OCI-LY1 (cell line): Measurements from ENCODE around the gene RASGEF1C.

Source experiments
- CTCF ChIP-seq: fragments of 200-600 bp; sonication (generic), shearing (Covaris generic); IDR thresholded peaks from 2 replicates; pipeline ENCODE4 v1.5.1; 2017; ENCODE audit warnings: mild to moderate bottlenecking, antibody characterized with exemption, low read length, moderate library complexity, mixed read lengths
- EZH2 ChIP-seq: fragments of 200-600 bp; sonication (generic), shearing (Covaris generic); IDR thresholded peaks from 2 replicates; pipeline ENCODE4 v1.8.0; 2017; ENCODE audit warnings: borderline replicate concordance, mixed run types, mild to moderate bottlenecking, antibody characterized with exemption, low read length, moderate library complexity, mixed read lengths

DNA sequence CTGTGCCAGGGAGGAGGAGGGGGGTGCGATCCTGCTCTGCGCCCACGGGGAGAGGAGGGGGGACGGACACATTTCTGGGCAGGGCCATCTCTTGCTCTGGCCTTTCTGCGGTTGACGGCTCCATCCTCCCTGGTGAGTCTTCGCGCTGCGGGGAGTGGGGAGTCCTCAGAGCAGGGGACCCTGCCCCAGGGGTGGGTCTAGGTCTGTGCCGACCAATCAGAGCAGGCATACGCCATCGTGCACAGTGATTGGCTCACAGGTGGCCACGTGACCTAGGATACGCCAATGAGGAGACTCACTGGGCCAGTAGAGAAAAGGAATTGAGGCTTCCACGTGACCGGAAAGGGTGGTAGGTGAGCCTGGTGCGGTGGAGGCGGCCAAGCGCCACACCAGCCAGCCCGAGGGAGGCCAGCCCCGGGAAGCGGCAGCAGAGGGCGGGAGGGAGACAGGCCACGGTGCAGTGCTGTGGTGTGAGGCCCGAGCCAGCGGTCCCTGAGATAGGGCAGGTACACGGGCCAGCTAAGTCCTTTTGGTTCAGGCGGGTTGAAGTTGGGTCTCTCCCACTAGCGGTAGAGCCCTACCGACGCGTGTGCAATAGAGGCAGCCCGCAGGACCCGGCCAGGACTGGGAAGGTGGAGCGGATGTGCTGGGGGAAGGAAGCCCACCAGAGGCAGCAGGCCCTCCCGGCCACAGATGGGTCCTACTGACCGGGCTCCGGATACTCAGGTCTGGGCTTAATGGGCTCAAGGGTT lies 72.2 kb downstream of the RASGEF1C start:
- TF ChIP-seq CTCF = no peak
- TF ChIP-seq EZH2 = no peak
